ENCODE measurements around the gene RIOK3. TPM values are rescaled to one million over a fixed set of nuclear protein-coding genes. Genes with fewer than 3 reads are reported as not detected.
"Not testable (repeated sequence)": the region's sequence is repeated elsewhere in the genome, so short reads cannot be mapped to it uniquely, and the experiment has no call there.

Gene RIOK3
- polyA plus RNA-seq, 1 experiment: 48.2 TPM

GRCh38 chr18:23424616-23425015 is 28.5 kb upstream of the RIOK3 start:
- no peaks in the 10 kb centered on the region for H3K9me3 ChIP-seq (ENCODE audit: control insufficient read depth, insufficient read depth, low read length)
- H3K27me3 ChIP-seq (ENCODE audit: control insufficient read depth, insufficient read depth, low read length): no peaks in the 10 kb centered on the region
- no peak overlapping the region for H3K4me3 ChIP-seq (ENCODE audit: low read depth, low read length)
- DNase-seq (ENCODE audit: low read depth, low spot score): no peak
- POLR2A ChIA-PET: no interaction called here
- no peak overlapping the region for H3K27ac ChIP-seq (ENCODE audit: low read depth, low read length)
- TF ChIP-seq CTCF (IDR thresholded peaks at IDR 0.05; ENCODE audit: low read depth, low read length): no peak
- CTCF ChIA-PET: interaction anchor here (3.0 kb wide), 1 partner anchor 13 kb away, joined by 10 read pairs; no protein-coding TSS in a partner anchor

- ChIA-PET POLR2A (interaction anchor here (0.6 kb wide), 1 partner anchor 378 kb away, joined by 4 read pairs; no protein-coding TSS in a partner anchor), CTCF (interaction anchor here (1.0 kb wide), 1 partner anchor 17 kb away, joined by 3 read pairs; no protein-coding TSS in a partner anchor)
- TF ChIP-seq CTCF (IDR thresholded peaks at IDR 0.05; ENCODE audit: low read depth, low read length): no peak
- DNase-seq (ENCODE audit: low read depth, low spot score): no peak
- Histone ChIP-seq H3K9me3 (ENCODE audit: control insufficient read depth, insufficient read depth, low read length) (no peaks in the 10 kb centered on the region), H3K27ac (ENCODE audit: low read depth, low read length) (no peak overlapping the region), H3K27me3 (ENCODE audit: control insufficient read depth, insufficient read depth, low read length) (no peaks in the 10 kb centered on the region), H3K4me3 (ENCODE audit: low read depth, low read length) (no peak overlapping the region)
Measured at GRCh38 chr18:23428821-23429220, 24.3 kb upstream of the RIOK3 start.

GRCh38 chr18:23429538-23429937 is 23.5 kb upstream of the RIOK3 start:
- H3K27me3 ChIP-seq (ENCODE audit: control insufficient read depth, insufficient read depth, low read length); H3K9me3 ChIP-seq (ENCODE audit: control insufficient read depth, insufficient read depth, low read length); H3K4me3 ChIP-seq (ENCODE audit: low read depth, low read length); POLR2A ChIA-PET; H3K27ac ChIP-seq (ENCODE audit: low read depth, low read length); DNase-seq (ENCODE audit: low read depth, low spot score): not testable (repeated sequence)
- CTCF ChIA-PET: interaction anchor here (1.0 kb wide), 1 partner anchor 18 kb away, joined by 3 read pairs; no protein-coding TSS in a partner anchor

- POLR2A ChIA-PET: interaction anchor here (0.6 kb wide), 2 partner anchors 18 to 22 kb away, joined by 6 to 8 read pairs; no protein-coding TSS in a partner anchor
- H3K27me3 ChIP-seq (ENCODE audit: control insufficient read depth, insufficient read depth, low read length): no peaks in the 10 kb centered on the region
- H3K4me3 ChIP-seq (ENCODE audit: low read depth, low read length): no peak overlapping the region
- CTCF ChIA-PET: interaction anchor here (0.7 kb wide), 1 partner anchor 347 kb away, joined by 5 read pairs; no protein-coding TSS in a partner anchor
- no peak overlapping the region for H3K27ac ChIP-seq (ENCODE audit: low read depth, low read length)
- no peak for TF ChIP-seq CTCF (IDR thresholded peaks at IDR 0.05; ENCODE audit: low read depth, low read length)
- DNase-seq (ENCODE audit: low read depth, low spot score): no peak
- no peaks in the 10 kb centered on the region for H3K9me3 ChIP-seq (ENCODE audit: control insufficient read depth, insufficient read depth, low read length)
Measured at GRCh38 chr18:23433360-23433759, 19.7 kb upstream of the RIOK3 start.

- Histone ChIP-seq H3K9me3 (ENCODE audit: control insufficient read depth, insufficient read depth, low read length) (no peaks in the 10 kb centered on the region; the same call in 1 of the 2 replicates), H3K27ac (ENCODE audit: low read depth, low read length) (peak overlapping the region; percentile 70), H3K27me3 (ENCODE audit: control insufficient read depth, insufficient read depth, low read length) (peaks cover 5% of the 10 kb centered on the region), H3K4me3 (ENCODE audit: low read depth, low read length) (peak overlapping the region; percentile 98)
- CTCF ChIA-PET: no interaction called here
- POLR2A ChIA-PET: interaction anchor here (1.6 kb wide), 1 partner anchor 15 kb away, joined by 6 read pairs; the partner anchor contains the start of gene RIOK3
- no peak for DNase-seq (ENCODE audit: low read depth, low spot score)
- no peak for TF ChIP-seq CTCF (IDR thresholded peaks at IDR 0.05; ENCODE audit: low read depth, low read length)
Measured at GRCh38 chr18:23437357-23438045, 15.6 kb upstream of the RIOK3 start.
